NT2/D1 (cell line): ENCODE data around the gene ERBB4.
A peak's percentile ranks its signal among the peaks of the same experiment; 100 is the strongest.

Source experiments
- DNase-seq: peaks from one replicate; pipeline ENCODE4 v3.0.0-alpha.2; 2011; ENCODE audit warnings: low read depth, low spot score
- H3K27me3 ChIP-seq: 2 replicates; pipeline ENCODE4 v1.6.0; 2011; ENCODE audit warnings: mild to moderate bottlenecking; ENCODE audit not compliant: insufficient read length, insufficient read depth
- H3K36me3 ChIP-seq: 2 replicates; pipeline ENCODE4 v1.6.1; 2011; ENCODE audit warnings: mild to moderate bottlenecking, low read length, mixed read lengths; ENCODE audit not compliant: insufficient read depth, insufficient read length
- H3K4me1 ChIP-seq: 2 replicates; pipeline ENCODE4 v1.5.1; 2011; ENCODE audit not compliant: insufficient read depth, insufficient read length
- H3K4me3 ChIP-seq: 2 replicates; pipeline ENCODE4 v1.5.1; 2011; ENCODE audit warnings: low read depth; ENCODE audit not compliant: insufficient read length
- H3K9ac ChIP-seq: 2 replicates; pipeline ENCODE4 v1.6.0; 2011; ENCODE audit warnings: low read depth; ENCODE audit not compliant: insufficient read length
- H3K9me3 ChIP-seq: 2 replicates; pipeline ENCODE4 v1.5.1; 2011; ENCODE audit warnings: mild to moderate bottlenecking, low read length; ENCODE audit not compliant: insufficient read depth
- SUZ12 ChIP-seq: IDR thresholded peaks from 2 replicates; pipeline ENCODE4 v1.6.1; 2011; ENCODE audit not compliant: insufficient read length, insufficient read depth; ENCODE audit errors: extremely low read depth
- YY1 ChIP-seq: IDR thresholded peaks from 2 replicates; pipeline ENCODE4 v1.6.1; 2011; ENCODE audit not compliant: insufficient read length, insufficient read depth
- ZNF274 ChIP-seq: IDR thresholded peaks from 2 replicates; pipeline ENCODE4 v1.6.1; 2011; ENCODE audit warnings: mild to moderate bottlenecking, low read depth, low read length

The ERBB4 gene

DNA sequence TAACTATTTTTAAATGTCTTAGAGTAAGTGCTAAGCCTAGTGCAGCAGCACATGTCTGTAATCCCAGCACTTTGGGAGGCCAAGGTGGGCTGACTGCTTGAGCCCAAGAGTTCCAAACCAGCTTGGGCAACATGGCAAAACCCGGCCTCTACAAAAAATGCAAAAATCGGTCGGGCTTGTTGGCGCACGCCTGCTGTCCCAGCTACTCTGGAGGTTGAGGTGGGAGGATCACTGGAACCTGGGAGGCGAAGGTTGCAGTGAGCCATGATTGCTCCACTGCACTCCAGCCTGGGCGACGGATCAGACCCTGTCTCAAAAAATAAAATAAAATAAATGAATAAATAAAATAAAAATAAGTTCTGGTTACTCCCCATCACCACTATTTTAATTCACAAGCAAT is 783.4 kb downstream of the ERBB4 start:
- Histone ChIP-seq H3K4me1 (no peaks in the 10 kb centered on the region), H3K27me3 (no peaks in the 10 kb centered on the region), H3K9me3 (no peaks in the 10 kb centered on the region), H3K9ac (no peak overlapping the region), H3K36me3 (no peaks in the 10 kb centered on the region), H3K4me3 (no peak overlapping the region)
- no peak for DNase-seq
- TF ChIP-seq ZNF274 (no peak), SUZ12 (no peak), YY1 (no peak)

DNA sequence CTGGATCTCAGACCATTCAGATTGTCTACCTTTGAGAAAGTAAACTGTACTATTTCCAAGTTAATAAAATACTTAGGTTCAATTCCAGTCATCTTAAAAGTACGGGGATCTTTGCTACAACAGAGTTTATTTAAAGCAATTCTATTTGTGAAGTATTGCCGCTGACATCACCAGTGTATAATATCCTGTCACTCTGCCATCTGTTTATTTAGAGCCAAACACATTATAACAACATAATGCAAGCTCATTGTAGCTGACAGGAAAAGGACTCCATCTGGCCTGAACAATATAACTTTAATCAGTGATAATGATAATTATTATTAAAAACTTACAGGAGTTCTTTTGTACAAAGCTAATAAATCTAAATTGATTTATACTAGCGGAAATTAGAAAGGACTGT is 786.8 kb downstream of the ERBB4 start:
- no peaks in the 10 kb centered on the region for H3K36me3 ChIP-seq
- H3K4me3 ChIP-seq: no peak overlapping the region
- H3K9ac ChIP-seq: no peak overlapping the region
- no peaks in the 10 kb centered on the region for H3K27me3 ChIP-seq
- no peaks in the 10 kb centered on the region for H3K9me3 ChIP-seq
- H3K4me1 ChIP-seq: no peaks in the 10 kb centered on the region
- no peak for TF ChIP-seq YY1
- TF ChIP-seq ZNF274: no peak
- no peak for TF ChIP-seq SUZ12
- DNase-seq: no peak

DNA sequence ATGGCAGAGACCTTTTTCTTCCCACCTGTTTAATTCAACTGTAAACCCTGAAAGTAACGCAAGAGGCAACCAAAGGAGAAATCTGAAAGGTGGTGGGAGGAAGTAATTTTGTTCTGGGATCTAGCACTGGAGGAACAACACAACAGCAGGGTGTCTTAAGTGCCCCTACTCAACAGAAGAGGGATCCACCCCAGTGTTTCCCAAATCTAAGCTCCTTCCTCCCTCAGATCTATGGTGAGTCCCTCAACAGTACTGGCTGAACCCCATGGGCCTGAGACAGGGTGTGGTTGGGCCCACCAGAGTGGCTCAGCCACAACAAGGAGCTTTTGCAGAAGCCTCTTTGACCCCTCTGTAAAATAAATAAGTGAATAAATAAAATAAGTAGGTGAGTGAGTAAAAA is 790.3 kb downstream of the ERBB4 start:
- no peaks in the 10 kb centered on the region for H3K4me1 ChIP-seq
- no peaks in the 10 kb centered on the region for H3K9me3 ChIP-seq
- peak; percentile 16 for DNase-seq
- H3K27me3 ChIP-seq: no peaks in the 10 kb centered on the region
- H3K9ac ChIP-seq: no peak overlapping the region
- TF ChIP-seq ZNF274 (no peak), YY1 (no peak), SUZ12 (no peak)
- H3K4me3 ChIP-seq: no peak overlapping the region
- H3K36me3 ChIP-seq: no peaks in the 10 kb centered on the region

DNA sequence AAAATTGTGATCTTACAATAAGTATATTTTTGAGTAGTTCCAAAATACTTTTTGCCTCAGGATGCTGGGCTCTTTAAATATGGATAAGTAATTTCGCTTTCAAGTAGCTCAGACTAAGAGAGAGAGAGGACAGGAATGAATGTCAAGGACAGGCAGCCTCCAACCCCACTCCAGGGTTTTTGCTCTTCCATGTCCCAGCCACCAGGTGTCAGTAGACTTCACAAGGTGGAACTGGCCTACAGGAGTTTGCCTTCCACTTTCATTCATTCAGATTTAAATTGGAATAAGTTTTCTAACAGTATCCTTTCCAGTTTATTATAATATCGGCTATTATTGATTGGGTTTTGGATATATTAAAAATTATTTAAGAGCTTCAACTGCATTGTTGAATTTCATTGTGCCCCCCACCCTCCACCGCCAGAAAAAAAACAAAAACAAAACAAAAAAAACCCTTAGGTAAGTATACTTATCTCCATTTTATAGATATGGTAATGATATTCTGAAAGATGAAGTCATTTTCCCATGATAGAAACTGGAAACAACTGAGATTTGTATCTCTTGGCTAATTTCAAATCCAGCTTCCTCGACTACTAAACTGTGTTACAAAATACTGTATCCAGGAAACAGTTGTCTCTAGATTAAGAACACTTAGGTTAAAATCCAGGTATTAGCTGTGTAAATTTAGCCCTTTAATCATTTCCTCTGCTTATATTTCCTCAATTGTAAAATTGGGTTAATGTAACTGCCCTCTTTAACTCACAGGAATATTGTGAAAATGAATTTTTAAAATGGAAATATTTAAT is 793.1 kb downstream of the ERBB4 start:
- Histone ChIP-seq H3K9me3 (no peaks in the 10 kb centered on the region), H3K36me3 (no peaks in the 10 kb centered on the region), H3K9ac (no peak overlapping the region), H3K27me3 (no peaks in the 10 kb centered on the region), H3K4me1 (no peaks in the 10 kb centered on the region), H3K4me3 (no peak overlapping the region)
- DNase-seq: peak; percentile 64
- TF ChIP-seq YY1 (no peak), SUZ12 (no peak), ZNF274 (no peak)

DNA sequence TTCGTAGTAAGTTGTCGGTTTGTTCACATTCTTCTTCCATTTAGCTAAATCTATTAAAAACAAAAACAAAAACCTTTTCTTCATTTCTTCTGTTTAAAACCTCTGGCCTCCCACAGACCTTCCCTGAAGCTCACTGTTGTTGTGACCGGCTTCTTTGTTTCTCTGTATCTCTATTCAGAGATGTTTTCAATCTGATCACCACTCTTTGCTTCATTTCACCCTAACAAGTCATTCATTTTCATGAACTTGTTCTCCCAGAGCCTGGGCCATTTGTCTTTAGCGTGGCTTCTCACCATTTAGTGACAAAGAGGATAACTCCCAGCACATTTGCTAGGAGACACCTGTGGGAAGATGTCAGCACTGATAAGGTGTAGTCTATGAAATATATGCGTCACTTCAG is 794.2 kb downstream of the ERBB4 start:
- Histone ChIP-seq H3K36me3 (no peaks in the 10 kb centered on the region), H3K27me3 (no peaks in the 10 kb centered on the region), H3K4me1 (no peaks in the 10 kb centered on the region), H3K9ac (no peak overlapping the region), H3K4me3 (no peak overlapping the region), H3K9me3 (no peaks in the 10 kb centered on the region)
- no peak for DNase-seq
- no peak for TF ChIP-seq ZNF274
- TF ChIP-seq YY1: no peak
- TF ChIP-seq SUZ12: no peak

DNA sequence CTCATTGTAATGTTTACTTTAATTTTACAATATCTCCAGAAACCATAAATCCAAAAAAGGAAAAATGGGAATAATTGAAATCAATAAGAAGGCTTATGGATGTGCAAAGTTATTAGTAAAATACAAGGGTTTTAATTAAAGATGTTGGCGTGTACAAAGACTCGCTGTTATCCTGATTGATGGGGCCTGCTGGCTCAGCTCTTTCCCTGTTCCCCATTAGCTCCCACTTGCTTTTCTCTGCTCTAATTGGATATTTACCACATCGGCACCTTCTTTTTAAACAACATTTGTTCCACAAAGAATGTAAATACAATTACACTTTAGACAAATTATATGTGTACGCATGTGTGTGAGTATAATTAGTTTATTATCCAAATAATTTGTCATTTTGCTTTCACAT is 796.6 kb downstream of the ERBB4 start:
- H3K9me3 ChIP-seq: no peaks in the 10 kb centered on the region
- H3K4me1 ChIP-seq: no peaks in the 10 kb centered on the region
- H3K27me3 ChIP-seq: no peaks in the 10 kb centered on the region
- TF ChIP-seq SUZ12: no peak
- TF ChIP-seq YY1: no peak
- TF ChIP-seq ZNF274: no peak
- no peak for DNase-seq
- no peak overlapping the region for H3K4me3 ChIP-seq
- no peak overlapping the region for H3K9ac ChIP-seq
- no peaks in the 10 kb centered on the region for H3K36me3 ChIP-seq

DNA sequence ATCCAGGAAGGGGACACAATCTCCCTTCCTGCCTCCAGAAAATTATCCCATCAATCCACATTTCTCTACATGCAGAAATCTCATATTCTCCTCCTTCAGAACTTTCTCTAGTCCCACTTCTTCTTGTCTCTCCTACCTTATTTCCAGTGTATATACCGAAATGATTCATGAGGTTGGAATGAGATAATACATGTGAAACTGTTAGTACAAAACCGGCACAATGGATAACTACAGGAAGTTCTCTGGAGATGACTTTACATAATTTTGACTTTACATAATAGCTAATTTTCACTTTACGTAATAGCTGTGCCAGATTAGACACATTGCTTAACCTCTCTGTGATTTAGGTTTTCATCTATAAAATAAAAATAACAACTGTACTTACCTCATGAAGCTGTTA is 801.3 kb downstream of the ERBB4 start:
- no peak overlapping the region for H3K4me3 ChIP-seq
- no peaks in the 10 kb centered on the region for H3K36me3 ChIP-seq
- DNase-seq: no peak
- H3K4me1 ChIP-seq: no peaks in the 10 kb centered on the region
- H3K9ac ChIP-seq: no peak overlapping the region
- no peaks in the 10 kb centered on the region for H3K9me3 ChIP-seq
- TF ChIP-seq SUZ12 (no peak), ZNF274 (no peak), YY1 (no peak)
- H3K27me3 ChIP-seq: no peaks in the 10 kb centered on the region

DNA sequence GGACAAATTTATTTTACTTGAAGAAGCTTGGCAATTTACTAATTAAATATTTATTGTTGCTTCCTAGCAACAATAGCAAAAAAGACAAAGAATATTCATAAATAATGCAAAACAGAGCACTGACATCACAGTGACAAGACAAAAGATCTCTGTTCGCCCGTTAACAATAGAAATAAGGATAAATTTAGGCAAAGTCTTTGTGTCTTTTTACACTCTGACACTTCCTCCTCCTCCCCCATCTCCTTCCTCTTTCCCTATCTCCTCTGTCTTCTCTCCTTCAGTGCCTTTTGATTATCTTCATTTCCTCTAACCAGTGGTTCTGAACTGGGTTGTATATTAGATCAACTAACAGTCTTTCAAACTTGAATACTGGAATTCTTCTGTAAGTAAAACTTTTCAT is 808.4 kb downstream of the ERBB4 start:
- Histone ChIP-seq H3K4me3 (no peak overlapping the region), H3K4me1 (no peaks in the 10 kb centered on the region), H3K27me3 (no peaks in the 10 kb centered on the region), H3K9me3 (no peaks in the 10 kb centered on the region), H3K36me3 (no peaks in the 10 kb centered on the region), H3K9ac (no peak overlapping the region)
- TF ChIP-seq SUZ12 (no peak), ZNF274 (no peak), YY1 (no peak)
- DNase-seq: no peak
